ENCODE results near the gene MT1X.

The MT1X gene

GRCh38 chr16:56643080-56643778 lies 39.0 kb upstream of the MT1X start:
- no peak for TF ChIP-seq EGR2 (tag by site-specific recombination; IDR thresholded peaks at IDR 0.05; ENCODE audit: low read depth)
- no peak for TF ChIP-seq ZBTB11 (tag by site-specific recombination; conservative IDR thresholded peaks at IDR 0.05; ENCODE audit: low read depth)
- TF ChIP-seq ZNF768 (tag by site-specific recombination; IDR thresholded peaks at IDR 0.05): no peak
- no peak for TF ChIP-seq ZNF571 (tag by site-specific recombination; IDR thresholded peaks at IDR 0.05)
- TF ChIP-seq ZNF112 (tag by site-specific recombination; IDR thresholded peaks at IDR 0.05): no peak
- TF ChIP-seq ZNF433 (tag by site-specific recombination; IDR thresholded peaks at IDR 0.05; ENCODE audit: low read depth): no peak
- TF ChIP-seq SP7 (tag by site-specific recombination; IDR thresholded peaks at IDR 0.05): no peak
- TF ChIP-seq ZNF214 (tag by site-specific recombination; IDR thresholded peaks at IDR 0.05; ENCODE audit: borderline replicate concordance): no peak
- no peak for TF ChIP-seq ZNF518A (tag by site-specific recombination; conservative IDR thresholded peaks at IDR 0.05; ENCODE audit: low read depth)
- TF ChIP-seq RBAK (tag by site-specific recombination; IDR thresholded peaks at IDR 0.05): no peak
- TF ChIP-seq IKZF3 (tag by site-specific recombination; IDR thresholded peaks at IDR 0.05): no peak
- TF ChIP-seq ZNF148 (tag by site-specific recombination; IDR thresholded peaks at IDR 0.05; ENCODE audit: borderline replicate concordance): no peak
- TF ChIP-seq ZNF777 (tag by site-specific recombination; IDR thresholded peaks at IDR 0.05; ENCODE audit: borderline replicate concordance): no peak
- TF ChIP-seq ZIC2 (tag by site-specific recombination; IDR thresholded peaks at IDR 0.05): no peak
- TF ChIP-seq ZNF692 (tag by site-specific recombination; IDR thresholded peaks at IDR 0.05): no peak
- TF ChIP-seq OSR2 (tag by site-specific recombination; IDR thresholded peaks at IDR 0.05): no peak
- TF ChIP-seq ZSCAN18 (tag by site-specific recombination; IDR thresholded peaks at IDR 0.05): no peak
- POLR2A ChIA-PET: interaction anchor here (0.5 to 0.7 kb wide), 2 partner anchors 13 to 317 kb away, joined by 3 to 4 read pairs; no protein-coding TSS in a partner anchor
- CTCF ChIA-PET: interaction anchor here (0.7 kb wide), 1 partner anchor 96 kb away, joined by 5 read pairs; no protein-coding TSS in a partner anchor
- no peak overlapping the region for H3K4me3 ChIP-seq (ENCODE audit: low read depth, low read length)
- no peaks in the 10 kb centered on the region for H3K36me3 ChIP-seq (ENCODE audit: control insufficient read depth in 2 of 2, insufficient read depth in 1 of 2, low read length in 2 of 2)
- no peaks in the 10 kb centered on the region for H3K9me3 ChIP-seq (ENCODE audit: control insufficient read depth, insufficient read depth, low read depth, low read length)
- H3K4me1 ChIP-seq (ENCODE audit: control insufficient read depth, insufficient read depth, low read length): no peaks in the 10 kb centered on the region
- H3K27ac ChIP-seq (ENCODE audit: extremely low read depth, low read depth, low read length): no peak overlapping the region
